ENCODE results near the gene TMA7B.

TMA7B gene

DNA sequence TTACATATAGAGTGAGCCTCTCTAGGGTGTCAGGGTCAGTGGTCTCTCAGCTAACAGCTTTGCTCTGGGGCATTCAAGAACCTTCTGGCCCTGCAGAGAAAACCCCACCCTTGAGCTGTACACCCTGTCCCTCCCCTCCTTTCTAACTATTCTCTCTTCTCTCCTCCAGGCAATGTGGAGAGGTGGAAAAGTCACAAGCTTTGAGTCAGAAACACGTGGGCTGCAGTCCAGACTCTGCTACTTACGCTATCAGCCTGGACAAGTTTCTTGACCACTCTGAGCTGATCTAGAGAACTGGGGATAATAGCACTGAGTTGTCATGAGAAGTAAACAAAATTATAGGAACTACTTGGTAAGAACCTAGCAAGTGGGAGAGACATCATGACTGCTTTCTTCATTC lies 23.8 kb downstream of the TMA7B start:
- DNase-seq (ENCODE audit: low read depth) = no peak
- TF ChIP-seq, protein P1, sequence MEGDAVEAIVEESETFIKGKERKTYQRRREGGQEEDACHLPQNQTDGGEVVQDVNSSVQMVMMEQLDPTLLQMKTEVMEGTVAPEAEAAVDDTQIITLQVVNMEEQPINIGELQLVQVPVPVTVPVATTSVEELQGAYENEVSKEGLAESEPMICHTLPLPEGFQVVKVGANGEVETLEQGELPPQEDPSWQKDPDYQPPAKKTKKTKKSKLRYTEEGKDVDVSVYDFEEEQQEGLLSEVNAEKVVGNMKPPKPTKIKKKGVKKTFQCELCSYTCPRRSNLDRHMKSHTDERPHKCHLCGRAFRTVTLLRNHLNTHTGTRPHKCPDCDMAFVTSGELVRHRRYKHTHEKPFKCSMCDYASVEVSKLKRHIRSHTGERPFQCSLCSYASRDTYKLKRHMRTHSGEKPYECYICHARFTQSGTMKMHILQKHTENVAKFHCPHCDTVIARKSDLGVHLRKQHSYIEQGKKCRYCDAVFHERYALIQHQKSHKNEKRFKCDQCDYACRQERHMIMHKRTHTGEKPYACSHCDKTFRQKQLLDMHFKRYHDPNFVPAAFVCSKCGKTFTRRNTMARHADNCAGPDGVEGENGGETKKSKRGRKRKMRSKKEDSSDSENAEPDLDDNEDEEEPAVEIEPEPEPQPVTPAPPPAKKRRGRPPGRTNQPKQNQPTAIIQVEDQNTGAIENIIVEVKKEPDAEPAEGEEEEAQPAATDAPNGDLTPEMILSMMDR (conservative IDR thresholded peaks at IDR 0.05; ENCODE audit: low read length) = no peak
- H3K4me3 ChIP-seq (ENCODE audit: low read length) = no peak overlapping the region

DNA sequence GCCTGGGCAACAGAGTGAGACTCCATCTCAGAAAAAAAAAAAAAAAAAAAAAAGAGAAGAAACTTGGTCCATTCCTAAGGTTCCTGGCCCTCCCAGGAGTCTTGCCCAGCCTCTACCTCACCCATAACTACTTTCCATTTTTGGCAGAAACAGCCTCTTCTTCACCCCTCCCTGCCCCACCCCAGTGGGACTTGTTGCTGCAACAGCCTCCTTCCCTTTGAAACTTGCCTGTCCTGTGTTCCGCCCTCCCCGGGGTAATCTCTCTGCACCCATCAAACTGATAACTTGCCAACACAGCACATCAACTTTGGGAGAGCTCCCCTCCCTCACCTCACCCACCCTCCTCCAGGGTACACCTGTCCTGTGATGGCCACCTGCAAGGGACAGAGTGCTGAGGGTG lies 24.5 kb downstream of the TMA7B start:
- no peak for DNase-seq (ENCODE audit: low read depth)
- TF ChIP-seq, protein P1 (conservative IDR thresholded peaks at IDR 0.05; ENCODE audit: low read length) = no peak

DNA sequence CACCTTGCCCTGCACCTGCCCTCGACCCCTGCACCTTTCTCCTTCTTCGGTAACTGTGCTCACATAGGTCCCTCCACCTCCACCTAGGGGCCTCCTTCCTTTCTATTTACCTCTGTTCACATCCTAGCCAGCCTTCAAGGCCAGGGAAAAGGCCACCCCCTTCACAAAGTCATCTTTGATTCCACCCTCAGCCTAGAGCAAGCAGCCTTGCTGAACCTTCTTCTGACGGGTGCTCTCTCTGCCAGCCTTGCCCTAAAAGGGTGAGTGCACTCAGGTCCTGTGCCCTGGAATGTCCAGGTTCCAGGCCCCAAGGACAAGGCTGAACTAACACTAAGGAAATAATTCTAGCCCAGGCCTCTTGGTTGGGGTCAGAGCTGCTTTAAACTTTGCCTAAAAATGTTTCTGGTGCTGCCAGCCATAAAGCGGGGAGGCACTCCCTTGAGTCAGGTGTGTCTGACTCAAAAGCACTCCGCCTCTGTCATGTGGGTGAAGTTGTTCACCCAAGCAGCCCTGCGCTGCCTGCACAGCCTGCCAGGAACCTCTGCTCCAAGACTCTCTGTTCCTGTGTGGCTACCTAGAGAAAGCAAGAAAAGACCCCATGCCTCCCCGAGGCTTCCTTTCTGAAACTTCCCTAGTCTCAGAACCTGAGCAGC lies 25.3 kb downstream of the TMA7B start:
- DNase-seq (ENCODE audit: low read depth) = no peak
- no peak overlapping the region for H3K4me3 ChIP-seq (ENCODE audit: low read length)
- TF ChIP-seq, protein P1 (conservative IDR thresholded peaks at IDR 0.05; ENCODE audit: low read length) = no peak

More for the DNA sequence above, 24.5 kb downstream of the TMA7B start:
- H3K4me3 ChIP-seq (ENCODE audit: low read length) = no peak overlapping the region

DNA sequence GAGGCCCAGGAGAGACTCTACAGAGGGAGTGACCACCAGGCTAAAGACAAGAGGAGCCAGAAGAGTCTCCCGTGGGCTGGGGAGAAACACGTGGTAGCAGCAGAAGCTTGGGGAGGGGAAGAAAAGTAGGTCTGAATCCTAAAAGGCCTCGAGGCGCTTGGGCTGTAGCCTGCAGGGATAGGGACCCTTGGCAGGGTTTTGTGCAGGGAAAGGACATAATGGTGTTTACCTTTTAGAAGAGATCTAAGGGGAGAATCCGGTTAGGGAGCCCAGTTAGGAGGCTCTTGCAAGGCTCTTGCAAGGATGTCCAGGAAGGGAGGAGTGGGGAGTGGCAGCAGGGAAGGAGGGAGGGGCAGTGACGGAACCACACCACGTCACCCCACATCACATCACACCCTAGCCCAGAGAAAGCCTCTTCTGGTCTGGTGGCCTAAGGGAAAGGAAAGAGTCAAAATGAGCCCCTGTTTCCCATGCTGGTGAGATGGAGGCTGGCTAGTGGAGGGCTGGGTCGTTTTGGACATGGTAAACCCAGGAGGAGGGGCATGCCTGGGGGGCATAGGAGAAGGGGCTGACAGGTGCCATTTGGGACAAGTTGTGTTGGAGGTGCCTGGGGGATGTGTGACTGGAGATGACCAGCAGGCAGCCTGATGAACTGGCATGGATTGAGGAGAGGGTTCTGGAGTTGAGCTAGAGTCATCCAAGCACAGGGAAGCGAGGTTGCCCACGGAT lies 28.4 kb downstream of the TMA7B start:
- no peak for DNase-seq (ENCODE audit: low read depth)
- TF ChIP-seq, protein P1 (conservative IDR thresholded peaks at IDR 0.05; ENCODE audit: low read length) = no peak
- no peak overlapping the region for H3K4me3 ChIP-seq (ENCODE audit: low read length)

DNA sequence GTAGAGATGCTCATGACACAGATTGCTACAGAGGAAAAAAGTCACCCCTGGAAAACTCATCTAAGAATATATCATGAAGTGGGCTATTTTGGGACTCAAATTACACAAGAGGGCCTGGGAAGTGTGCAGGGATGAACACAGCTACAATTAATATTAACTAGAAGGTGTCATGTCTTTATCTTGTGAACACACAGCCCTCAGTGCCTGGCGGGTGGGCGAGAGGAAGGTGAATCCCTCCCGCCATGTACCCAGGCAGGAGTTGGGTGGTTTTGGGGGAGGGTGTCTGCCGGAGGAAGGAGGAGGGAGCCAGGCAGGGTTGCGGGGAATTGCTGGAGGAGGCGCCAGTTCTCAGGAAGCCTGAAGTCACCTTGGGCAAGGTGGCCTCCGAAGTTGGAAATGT lies 29.4 kb downstream of the TMA7B start:
- H3K4me3 ChIP-seq (ENCODE audit: low read length) = no peak overlapping the region
- no peak for DNase-seq (ENCODE audit: low read depth)
- TF ChIP-seq, protein P1 (conservative IDR thresholded peaks at IDR 0.05; ENCODE audit: low read length) = no peak

DNA sequence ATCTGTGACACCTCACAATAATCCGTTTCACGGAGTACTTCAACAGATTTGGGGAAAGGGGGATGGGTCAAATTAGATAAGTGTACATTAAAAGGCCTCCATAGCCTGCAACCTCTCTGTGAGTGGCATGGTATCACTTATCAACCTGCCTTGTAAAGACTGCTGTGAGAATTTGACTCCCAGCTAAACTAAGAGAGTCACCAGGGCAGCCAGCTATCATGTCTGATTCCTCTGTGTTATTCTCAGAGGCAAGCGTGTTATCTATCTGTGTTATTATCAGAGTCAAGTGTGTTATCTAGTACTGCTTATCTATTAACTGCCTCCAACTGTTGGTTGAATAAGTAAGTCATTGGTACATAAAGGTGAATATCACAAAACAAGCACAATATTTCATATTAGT lies 30.5 kb downstream of the TMA7B start:
- no peak for DNase-seq (ENCODE audit: low read depth)
- no peak overlapping the region for H3K4me3 ChIP-seq (ENCODE audit: low read length)
- TF ChIP-seq, protein P1 (conservative IDR thresholded peaks at IDR 0.05; ENCODE audit: low read length) = no peak

Measured in AG10803 (cell line).